GM18517 (cell line): ENCODE results near the gene CORO7.
"Not testable (repeated sequence)": the region's sequence is repeated elsewhere in the genome, so short reads cannot be mapped to it uniquely, and the experiment has no call there.

Source experiments
- ATAC-seq: cut with Tn5 transposase; IDR thresholded peaks from one replicate; pipeline ENCODE4 v1.9.1; 2021; ENCODE audit warnings: mild to moderate bottlenecking, moderate library complexity; ENCODE audit not compliant: unreplicated experiment

The CORO7 gene

GRCh38 chr16:4340443-4340842, 76.0 kb downstream of the CORO7 start:
- ATAC-seq: no peak

DNA sequence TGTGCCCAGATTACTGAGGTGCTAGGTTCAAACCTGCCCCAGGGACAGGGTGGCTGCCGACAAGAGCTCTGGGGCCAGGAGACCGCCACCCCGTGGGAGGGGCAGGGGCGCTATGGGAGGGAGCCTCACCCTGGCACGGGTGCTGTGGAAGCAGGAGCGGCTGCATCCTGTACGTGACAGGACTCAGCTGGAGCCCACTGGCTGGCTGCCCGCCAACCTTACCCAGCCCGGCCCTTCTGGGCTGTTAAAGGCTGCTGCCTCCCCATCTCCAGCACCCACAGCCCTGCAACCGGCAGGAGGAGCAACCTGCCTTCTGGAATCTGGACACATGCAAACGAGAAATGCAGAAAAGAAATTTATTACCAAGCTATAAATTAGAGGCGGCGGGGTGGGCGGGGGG, 76.5 kb downstream of the CORO7 start:
- no peak for ATAC-seq

GRCh38 chr16:4339455-4339854, 76.9 kb downstream of the CORO7 start:
- no peak for ATAC-seq

DNA sequence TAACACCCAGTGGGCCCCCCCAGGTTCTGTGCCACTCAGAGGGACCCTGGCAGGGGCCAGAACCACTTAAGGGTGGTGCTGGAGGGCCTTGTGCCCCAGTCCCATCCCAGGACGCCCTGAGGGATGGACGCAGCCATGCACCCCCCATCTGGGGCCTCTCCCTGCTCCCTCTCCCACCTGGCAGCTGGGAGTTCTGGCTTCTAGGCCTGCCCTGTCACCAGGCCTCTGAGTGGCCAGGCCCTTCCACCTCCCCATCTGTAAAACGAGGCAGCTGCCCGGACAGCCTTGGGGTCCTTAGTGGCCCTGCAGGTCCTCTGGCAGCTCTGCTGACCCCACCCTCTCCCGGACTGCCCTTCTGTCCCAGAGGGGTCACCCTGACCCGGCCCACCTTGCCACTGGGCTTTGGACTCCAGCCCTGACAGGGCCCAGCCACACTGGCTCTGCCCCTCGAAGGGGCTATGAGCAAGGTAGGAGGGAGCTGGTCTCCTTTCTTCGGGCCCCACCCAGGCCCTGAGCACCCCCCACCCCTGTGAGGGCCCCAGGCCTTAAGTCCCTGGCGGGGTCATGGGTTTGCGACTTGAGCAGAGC, 77.6 kb downstream of the CORO7 start:
- no peak for ATAC-seq

- ATAC-seq: no peak
Measured at GRCh38 chr16:4338125-4338582, 78.2 kb downstream of the CORO7 start.

DNA sequence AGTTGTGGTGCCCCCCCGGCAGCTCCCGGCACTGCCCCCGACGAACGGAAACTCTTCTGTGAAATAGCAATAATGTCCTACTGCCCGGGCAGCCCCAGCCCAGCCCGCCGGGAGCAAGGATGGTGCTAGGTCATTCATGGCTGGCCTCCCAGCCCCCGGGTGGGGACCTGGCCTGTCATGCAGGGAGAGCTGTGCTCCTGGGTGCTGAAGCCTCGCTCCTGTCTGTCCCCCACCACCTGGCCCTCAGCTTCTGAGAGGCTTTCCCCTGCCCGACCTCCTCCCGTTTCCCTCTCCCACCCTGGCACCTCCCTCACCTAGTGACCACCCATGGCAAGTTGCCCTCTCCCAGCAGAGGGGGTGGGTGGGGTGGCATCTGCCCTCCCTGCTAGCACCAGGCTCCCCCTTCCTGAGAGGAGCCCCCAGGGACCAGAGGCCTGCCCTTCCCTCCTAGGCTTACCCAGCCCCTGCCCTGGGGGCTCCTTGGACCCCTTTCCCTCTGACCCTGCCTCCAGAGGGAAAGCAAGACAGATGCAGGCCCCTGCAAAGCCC, 78.8 kb downstream of the CORO7 start:
- ATAC-seq: no peak

DNA sequence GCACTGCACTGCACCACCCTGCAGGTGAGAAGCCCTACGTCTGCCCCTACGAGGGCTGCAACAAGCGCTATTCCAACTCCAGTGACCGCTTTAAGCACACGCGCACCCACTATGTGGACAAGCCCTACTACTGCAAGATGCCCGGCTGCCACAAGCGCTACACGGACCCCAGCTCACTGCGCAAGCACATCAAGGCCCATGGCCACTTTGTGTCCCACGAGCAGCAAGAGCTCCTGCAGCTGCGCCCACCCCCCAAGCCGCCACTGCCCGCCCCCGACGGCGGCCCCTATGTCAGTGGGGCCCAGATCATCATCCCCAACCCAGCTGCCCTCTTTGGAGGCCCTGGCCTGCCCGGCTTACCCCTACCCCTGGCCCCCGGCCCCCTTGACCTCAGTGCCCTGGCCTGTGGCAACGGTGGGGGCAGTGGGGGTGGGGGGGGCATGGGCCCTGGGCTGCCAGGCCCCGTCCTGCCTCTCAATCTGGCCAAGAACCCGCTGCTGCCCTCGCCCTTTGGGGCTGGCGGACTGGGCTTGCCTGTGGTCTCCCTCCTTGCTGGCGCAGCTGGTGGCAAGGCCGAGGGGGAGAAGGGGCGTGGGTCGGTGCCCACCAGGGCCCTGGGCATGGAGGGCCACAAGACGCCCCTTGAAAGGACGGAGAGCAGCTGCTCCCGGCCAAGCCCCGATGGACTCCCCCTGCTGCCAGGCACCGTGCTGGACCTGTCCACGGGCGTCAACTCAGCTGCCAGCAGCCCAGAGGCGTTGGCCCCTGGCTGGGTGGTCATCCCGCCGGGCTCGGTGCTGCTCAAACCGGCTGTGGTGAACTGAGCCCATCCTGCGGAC, 79.5 kb downstream of the CORO7 start:
- no peak for ATAC-seq

- ATAC-seq: no peak
Measured at GRCh38 chr16:4334724-4335495, 81.5 kb downstream of the CORO7 start.

GRCh38 chr16:4333714-4334113, 82.7 kb downstream of the CORO7 start:
- not testable (repeated sequence) for ATAC-seq

- no peak for ATAC-seq
Measured at GRCh38 chr16:4333308-4333638, 83.1 kb downstream of the CORO7 start.

DNA sequence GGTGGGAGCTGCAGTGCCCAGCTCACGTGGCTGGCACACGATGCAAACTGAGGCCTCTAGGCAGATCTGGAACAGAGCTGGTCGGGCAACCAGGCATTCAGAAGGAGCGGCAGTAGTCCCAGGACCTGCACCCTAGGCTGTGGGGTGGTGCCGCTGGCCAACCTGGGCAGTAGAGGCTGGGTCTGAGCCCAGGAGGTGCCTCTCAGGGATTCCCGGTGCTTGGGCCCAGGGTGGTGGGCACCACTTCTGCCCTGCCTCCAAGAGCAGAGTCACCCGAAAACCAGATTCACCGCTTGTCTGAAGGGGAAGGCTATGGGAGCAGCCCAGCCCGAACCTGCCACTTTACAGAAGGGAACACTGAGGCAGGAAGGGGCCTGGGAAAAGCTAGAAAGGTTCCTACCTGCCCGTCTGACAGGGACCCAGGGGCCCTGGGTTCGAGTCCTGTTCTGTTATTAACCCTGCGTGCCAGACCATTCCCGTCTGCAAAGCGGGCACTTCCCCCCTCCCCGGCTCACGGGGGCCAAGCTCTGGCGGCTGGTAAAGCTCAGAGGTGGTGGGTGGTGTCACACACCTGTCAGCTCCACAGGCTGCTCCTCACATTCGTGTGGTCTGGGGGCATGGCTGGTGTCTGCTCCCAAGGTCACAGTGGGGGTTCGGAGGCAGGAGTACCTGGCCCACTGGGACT, 83.6 kb downstream of the CORO7 start:
- no peak for ATAC-seq

GRCh38 chr16:4332083-4332482, 84.3 kb downstream of the CORO7 start:
- ATAC-seq: no peak

GRCh38 chr16:4330277-4330874, 86.0 kb downstream of the CORO7 start:
- ATAC-seq: no peak

GRCh38 chr16:4328782-4329775, 87.3 kb downstream of the CORO7 start:
- ATAC-seq: no peak

DNA sequence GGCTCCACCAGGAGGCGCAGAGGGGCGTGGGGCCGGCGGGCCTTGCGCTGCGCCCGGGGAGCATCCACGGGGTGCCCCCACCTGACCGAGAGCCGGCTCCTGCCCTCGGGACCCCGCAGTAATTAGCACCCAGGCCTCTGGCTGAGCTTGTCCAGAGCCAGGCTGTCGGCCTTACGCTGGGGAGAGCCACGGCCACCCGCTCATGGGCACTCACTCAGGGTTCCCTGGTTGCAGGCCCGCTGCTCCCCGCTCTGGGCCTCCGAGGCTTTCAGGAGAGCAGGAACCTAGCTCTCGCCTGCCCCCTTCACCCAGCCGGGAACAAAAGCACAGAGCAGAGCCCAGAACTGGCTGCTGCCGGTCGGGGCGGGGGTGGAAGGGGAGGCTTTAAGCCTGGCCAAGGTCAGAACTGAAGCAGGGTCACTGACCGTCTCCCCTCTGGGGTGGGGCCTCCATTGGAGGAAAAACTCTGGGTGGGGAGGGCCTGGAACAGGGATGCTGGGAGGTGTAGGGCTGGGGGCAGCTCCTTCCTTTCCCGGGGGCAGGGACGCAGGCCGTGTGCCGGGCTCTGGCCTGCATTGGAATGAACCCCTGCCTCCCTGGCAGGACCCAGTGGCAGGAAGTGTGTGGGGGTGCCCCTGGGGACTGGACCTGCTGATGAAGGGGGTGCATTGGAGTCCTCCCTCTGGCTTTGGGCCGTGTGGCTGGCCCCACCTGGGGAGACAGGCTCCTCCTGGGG, 88.2 kb downstream of the CORO7 start:
- no peak for ATAC-seq

- no peak for ATAC-seq
Measured at GRCh38 chr16:4327386-4328045, 88.9 kb downstream of the CORO7 start.

- no peak for ATAC-seq
Measured at GRCh38 chr16:4325253-4325758, 91.1 kb downstream of the CORO7 start.
